HepG2 (cell line): Measurements from ENCODE around the gene DHRS13. TPM values are rescaled to one million over a fixed set of nuclear protein-coding genes. Genes with fewer than 3 reads are reported as not detected.

Experiments
- BCL6 ChIP-seq: IDR thresholded peaks from 2 replicates; pipeline ENCODE4 v1.6.1; 2016; ENCODE audit warnings: missing genetic modification reagents, missing compliant biosample characterization
- ETV6 ChIP-seq: sonication (generic); formaldehyde crosslinking; conservative IDR thresholded peaks from 2 replicates; pipeline ENCODE4 v1.4.0; 2020; ENCODE audit warnings: missing genetic modification reagents
- FOXA1 ChIP-seq, 2 experiments: fragments of 450-650 bp in 1 of 2; sonication (generic) in 1 of 2; formaldehyde crosslinking in 1 of 2; IDR thresholded peaks; 2 replicates each; pipeline versions ENCODE4 v1.4.0 to v1.6.1; 2016 to 2020; ENCODE audit warnings: missing genetic modification reagents in 1 of 2
- FOXP1 ChIP-seq, 2 experiments: fragments of 450-650 bp in 1 of 2; IDR thresholded peaks; 2 replicates each; pipeline ENCODE4 v1.6.1; 2017 to 2018; ENCODE audit warnings: antibody characterized with exemption in 1 of 2
- HMGXB3 ChIP-seq: sonication (generic); formaldehyde crosslinking; IDR thresholded peaks from 2 replicates; pipeline ENCODE4 v1.4.0; 2020; ENCODE audit warnings: missing genetic modification reagents, borderline replicate concordance
- HOMEZ ChIP-seq: IDR thresholded peaks from 2 replicates; pipeline ENCODE4 v1.6.1; 2016; ENCODE audit warnings: low read depth
- KAT8 ChIP-seq: IDR thresholded peaks from 2 replicates; pipeline ENCODE4 v1.6.1; 2016; ENCODE audit warnings: missing genetic modification reagents, missing compliant biosample characterization
- PATZ1 ChIP-seq: sonication (generic); formaldehyde crosslinking; IDR thresholded peaks from 2 replicates; pipeline ENCODE4 v1.4.0; 2020; ENCODE audit warnings: missing genetic modification reagents
- PHF5A ChIP-seq: IDR thresholded peaks from one replicate; pipeline ENCODE4 v1.6.1; 2018; ENCODE audit warnings: low read depth, missing genetic modification reagents; ENCODE audit not compliant: unreplicated experiment
- RAD51 ChIP-seq: fragments of 450-650 bp; IDR thresholded peaks from 2 replicates; pipeline ENCODE4 v1.6.1; 2016; ENCODE audit warnings: borderline replicate concordance
- RBM22 ChIP-seq: fragments of 200-400 bp; formaldehyde crosslinking; optimal IDR thresholded peaks from 2 replicates; pipeline ENCODE3; 2017; ENCODE audit warnings: mild to moderate bottlenecking, low read length, moderate library complexity
- SIN3B ChIP-seq: fragments of 150-350 bp; IDR thresholded peaks from 2 replicates; pipeline ENCODE4 v1.6.1; 2014; ENCODE audit warnings: low read length
- SOX5 ChIP-seq: IDR thresholded peaks from 2 replicates; pipeline ENCODE4 v1.6.1; 2016; ENCODE audit warnings: borderline replicate concordance
- SP5 ChIP-seq: IDR thresholded peaks from 2 replicates; pipeline ENCODE4 v1.6.1; 2016; ENCODE audit warnings: low read depth, borderline replicate concordance
- SRF ChIP-seq: IDR thresholded peaks from 2 replicates; pipeline ENCODE4 v1.6.1; 2011; ENCODE audit warnings: mild to moderate bottlenecking, low read depth, low read length, moderate library complexity
- ZNF235 ChIP-seq: sonication (generic); formaldehyde crosslinking; IDR thresholded peaks from 2 replicates; pipeline ENCODE4 v1.8.1; 2023; ENCODE audit warnings: mild to moderate bottlenecking, missing genetic modification reagents, borderline replicate concordance
- ZNF557 ChIP-seq: sonication (generic); formaldehyde crosslinking; IDR thresholded peaks from 2 replicates; pipeline ENCODE4 v1.4.0; 2020; ENCODE audit warnings: missing genetic modification reagents
- ZNF564 ChIP-seq: sonication (generic); formaldehyde crosslinking; IDR thresholded peaks from 2 replicates; pipeline ENCODE4 v1.8.1; 2023; ENCODE audit warnings: mild to moderate bottlenecking, missing genetic modification reagents
- polyA plus RNA-seq, 8 experiments: library from polyadenylated mRNA; depleted of rRNA in 3 of 8; stranded (reverse) in 7 of 8; unstranded in 1 of 8; fragments of >200 nt; fragmentation: Illumina TruSeq in 4 of 8; extraction: Trizol in 4 of 8; gene quantifications; 2 replicates each; pipeline versions ENCODE4 v1.2.1 to v1.2.3, GENCODE V29; 2011 to 2016; ENCODE audit warnings: low read depth in 4 of 8, missing spikeins in 1 of 8, mixed read lengths in 1 of 8; ENCODE audit not compliant: insufficient read depth in 1 of 8
- total RNA-seq, 5 experiments: library from RNA; depleted of rRNA; stranded (reverse); fragments of >200 nt; fragmentation: Illumina TruSeq; extraction: Trizol; gene quantifications; 2 replicates each; pipeline ENCODE4 v1.2.3, GENCODE V29; 2016; ENCODE audit warnings: low read depth in 1 of 5

The DHRS13 gene
- total and polyA plus RNA-seq, 2 of the 13 experiments (the other 11 are each of a cell fraction or from before 2014, with no cell fraction given) = 11.8 to 12.6 TPM

GRCh38 chr17:28937044-28937729 lies 34.3 kb upstream of the DHRS13 start (continued):
- TF ChIP-seq HMGXB3 (CRISPR knock-in tag) (0 out of 2 replicates have a peak, but pooled peaks have one; percentile 30), SIN3B (no peak), ETV6 (CRISPR knock-in tag) (no peak), SOX5 (CRISPR knock-in tag) (peak; percentile 80), ZNF564 (CRISPR knock-in tag) (no peak), KAT8 (peak; percentile 49; the same call in 1 of the 2 replicates), FOXA1 (IDR thresholded peaks at IDR 0.05) (no peak), FOXA1 (CRISPR knock-in tag; IDR thresholded peaks at IDR 0.05) (0 out of 2 replicates have a peak, but pooled peaks have one; percentile 20), RBM22 (no peak), ZNF235 (no peak), FOXP1 (IDR thresholded peaks at IDR 0.05) (no peak), FOXP1 (CRISPR knock-in tag; IDR thresholded peaks at IDR 0.05) (peak; percentile 65; the same call in 1 of the 2 replicates), BCL6 (peak; percentile 37; the same call in 1 of the 2 replicates), SRF (0 out of 2 replicates have a peak, but pooled peaks have one; percentile 2), HOMEZ (CRISPR knock-in tag) (0 out of 2 replicates have a peak, but pooled peaks have one; percentile 15), RAD51 (no peak), PHF5A (CRISPR knock-in tag) (peak; percentile 23), ZNF557 (0 out of 2 replicates have a peak, but pooled peaks have one; percentile 41), PATZ1 (CRISPR knock-in tag) (peak; percentile 63), SP5 (no peak)
